CD4-positive, alpha-beta T cell treated with Interleukin-17A for 4 hours (primary cell): ENCODE results near the gene AARS1.
"Not testable (repeated sequence)": the region's sequence is repeated elsewhere in the genome, so short reads cannot be mapped to it uniquely, and the experiment has no call there.

Source experiments
- DNase-seq: peaks from one replicate; pipeline ENCODE4 v3.0.0-alpha.2; 2020; ENCODE audit warnings: mixed read lengths

AARS1 gene

DNA sequence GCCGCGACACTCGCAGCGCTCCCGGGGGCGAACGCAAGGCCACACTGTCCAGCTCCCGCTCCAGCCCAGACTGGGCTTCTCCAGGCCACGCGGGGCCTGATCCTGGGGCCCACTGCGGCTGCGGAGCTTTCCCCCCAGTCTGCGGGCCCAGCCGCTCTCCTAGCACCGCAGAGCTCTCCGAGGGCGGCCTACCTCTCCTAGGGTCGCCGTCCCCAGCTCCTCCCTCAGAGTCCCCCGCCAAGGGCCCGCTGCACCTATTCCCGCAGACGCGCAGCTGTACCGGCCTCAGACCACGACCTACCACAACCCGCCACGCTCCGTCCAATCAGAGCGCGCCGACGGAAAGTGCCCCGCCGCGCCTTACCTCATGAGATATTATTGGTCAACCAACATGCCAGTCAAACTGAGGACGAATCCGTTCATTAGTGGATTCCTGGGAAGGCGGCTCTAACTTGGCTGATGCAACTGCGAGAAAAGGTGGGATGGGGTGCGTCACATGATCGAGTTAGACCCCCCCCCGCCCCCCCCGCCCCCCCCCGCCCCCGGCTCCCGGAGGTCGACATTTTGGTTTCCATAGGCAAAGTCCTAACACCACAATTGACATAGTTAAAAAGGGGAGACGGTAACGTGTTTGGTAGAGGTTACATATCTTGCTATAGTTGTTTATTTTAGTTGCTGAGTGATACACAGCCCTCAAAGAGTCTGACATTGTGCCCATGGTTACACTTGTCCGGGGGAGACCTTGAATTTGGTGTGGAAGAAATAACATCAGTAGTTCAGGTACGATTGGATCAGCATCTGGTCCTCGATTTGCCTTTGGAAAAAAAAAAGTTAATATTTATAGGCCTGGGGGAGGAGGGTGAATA, at the start of gene AARS1:
Gene AARS1 (minus strand): TSS at position 278 of the 866 bp plus-strand sequence. CDS start 6,743 bp downstream, outside the sequence.
- DNase-seq = peak; percentile 93

DNA sequence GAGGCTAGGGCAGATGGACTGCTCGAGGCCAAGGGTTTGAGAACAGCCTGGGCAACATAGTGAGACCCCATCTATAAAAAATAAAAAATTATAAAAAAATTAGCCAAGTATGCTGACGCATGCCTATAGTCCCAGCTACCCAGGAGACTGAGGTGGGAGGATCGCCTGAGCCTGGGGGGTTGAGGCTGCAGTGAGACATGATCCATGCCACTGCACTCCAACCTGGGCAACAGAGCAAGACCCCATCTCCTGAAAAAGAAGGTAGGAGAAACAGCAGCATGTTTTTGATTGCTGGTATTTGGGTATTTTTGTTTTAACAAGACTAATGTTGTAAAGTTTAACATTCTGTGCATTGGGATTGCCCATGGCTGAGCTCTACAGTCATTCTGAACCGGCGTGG, 48.5 kb upstream of the AARS1 start:
- no peak for DNase-seq

DNA sequence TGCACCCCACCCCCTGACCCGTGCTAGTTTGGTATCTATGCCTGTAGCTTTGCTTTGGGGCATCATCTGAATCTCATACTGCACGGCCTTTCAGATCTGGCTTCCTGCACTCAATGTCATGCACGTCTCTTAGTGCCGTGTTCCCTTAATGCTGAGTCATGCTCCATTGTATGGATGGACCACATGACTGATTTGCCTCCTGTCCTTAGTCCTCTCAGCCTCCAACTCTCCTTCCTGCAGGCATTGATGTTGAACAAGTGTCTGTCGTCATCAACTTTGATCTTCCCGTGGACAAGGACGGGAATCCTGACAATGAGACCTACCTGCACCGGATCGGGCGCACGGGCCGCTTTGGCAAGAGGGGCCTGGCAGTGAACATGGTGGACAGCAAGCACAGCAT, 43.4 kb upstream of the AARS1 start:
- DNase-seq = not testable (repeated sequence)

DNA sequence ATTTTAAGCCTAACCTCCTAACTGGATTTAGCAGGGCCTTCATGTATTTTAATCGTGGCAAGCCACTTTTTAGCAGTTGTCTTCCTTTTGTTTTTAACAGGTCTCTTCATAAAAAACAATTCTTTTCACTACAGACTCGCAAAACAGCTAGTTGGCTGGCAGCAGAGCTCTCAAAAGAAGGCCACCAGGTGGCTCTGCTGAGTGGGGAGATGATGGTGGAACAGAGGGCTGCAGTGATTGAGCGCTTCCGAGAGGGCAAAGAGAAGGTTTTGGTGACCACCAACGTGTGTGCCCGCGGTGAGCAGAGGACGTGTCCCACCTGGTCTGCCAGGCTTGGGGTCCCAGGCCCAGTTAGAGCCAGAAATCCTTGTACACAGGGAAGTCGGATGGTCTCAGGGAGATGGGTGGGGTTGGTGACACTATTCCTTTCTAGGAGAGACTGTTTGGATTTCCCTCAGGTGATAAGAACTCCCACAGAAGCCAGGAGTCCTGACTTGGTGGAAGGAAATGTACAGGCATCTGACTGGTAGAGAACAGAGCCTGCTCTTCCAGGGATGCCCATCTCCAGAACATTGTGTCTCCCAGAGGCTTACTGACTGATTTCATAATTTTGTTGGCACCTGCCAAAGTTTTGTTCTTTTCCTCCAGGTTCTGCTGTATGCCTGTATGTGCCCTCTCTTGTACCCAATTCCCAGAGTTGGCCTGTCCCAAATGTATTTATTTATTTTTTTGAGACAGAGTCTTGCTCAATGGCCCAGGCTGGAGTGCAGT, 42.5 kb upstream of the AARS1 start:
- peak; percentile 18 for DNase-seq

DNA sequence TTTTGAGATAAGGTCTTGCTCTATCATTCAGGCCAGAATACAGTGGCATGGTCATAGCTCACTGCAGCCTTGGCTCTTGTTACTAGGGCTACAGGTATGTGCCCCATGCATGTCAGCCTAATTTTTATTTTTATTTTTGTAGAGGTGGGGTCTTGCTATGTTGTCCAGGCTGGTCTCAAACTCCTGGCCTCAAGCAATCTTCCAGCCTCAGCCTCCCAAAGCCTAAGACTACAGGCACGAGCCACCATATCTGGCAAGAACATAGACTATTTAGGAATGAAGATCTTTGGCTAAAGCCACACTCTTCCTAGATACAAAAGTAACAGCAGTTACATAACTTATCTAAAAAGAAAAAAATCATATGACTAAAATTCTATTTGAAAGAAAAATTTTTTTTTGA, 41.8 kb upstream of the AARS1 start:
- DNase-seq = no peak

DNA sequence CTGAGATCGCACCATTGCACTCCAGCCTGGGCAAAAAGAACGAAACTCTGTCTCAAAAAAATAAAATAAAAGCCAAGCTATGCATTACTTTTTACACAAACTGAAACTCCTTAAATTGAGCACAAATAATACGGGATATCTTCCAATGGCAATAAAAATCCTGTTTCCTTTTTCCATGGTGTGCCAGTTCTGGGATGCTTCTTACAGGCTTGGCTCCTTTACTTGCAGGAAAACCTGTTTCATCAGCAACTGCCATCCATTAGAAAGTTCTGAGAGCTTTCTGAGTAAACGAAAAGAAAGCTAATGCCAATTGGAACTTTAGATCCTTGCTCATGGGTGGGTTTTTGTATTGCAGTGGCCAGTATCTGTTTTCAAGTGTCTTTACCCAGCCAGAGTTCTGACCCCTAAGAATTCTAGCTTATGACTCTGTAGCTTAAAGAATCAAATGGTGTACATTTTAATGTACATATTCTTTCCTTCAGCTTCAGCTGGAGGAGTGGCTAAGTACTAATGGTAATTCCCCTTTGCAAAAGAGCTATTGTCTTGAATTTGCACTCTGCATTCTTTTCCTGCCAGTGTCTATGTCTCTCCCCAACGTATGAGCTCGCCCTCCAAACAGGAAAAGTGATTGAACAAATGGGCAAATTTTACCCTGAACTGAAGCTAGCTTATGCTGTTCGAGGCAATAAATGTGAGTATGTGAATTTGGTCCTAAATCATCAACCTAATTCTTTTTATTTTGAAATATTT, 35.9 kb upstream of the AARS1 start:
- no peak for DNase-seq

DNA sequence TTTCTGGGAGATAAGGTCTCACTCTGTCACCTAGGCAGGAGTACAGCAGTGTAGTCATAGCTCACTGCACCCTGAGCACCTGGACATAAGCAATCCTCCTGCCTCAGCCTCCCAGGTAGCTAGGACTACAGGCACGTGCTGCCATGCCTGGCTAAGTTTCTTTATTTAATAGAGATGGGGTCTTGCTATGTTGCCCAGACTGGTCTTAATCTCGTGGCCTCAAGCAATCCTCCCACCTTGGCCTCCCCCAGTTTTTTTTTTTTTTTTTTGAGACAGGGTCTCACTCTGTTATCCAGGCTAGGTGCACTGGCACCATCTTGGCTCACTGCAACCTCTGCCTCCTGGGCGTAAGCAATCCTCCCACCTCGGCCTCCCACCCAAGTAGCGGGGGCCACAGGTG, 30.8 kb upstream of the AARS1 start:
- DNase-seq = no peak

DNA sequence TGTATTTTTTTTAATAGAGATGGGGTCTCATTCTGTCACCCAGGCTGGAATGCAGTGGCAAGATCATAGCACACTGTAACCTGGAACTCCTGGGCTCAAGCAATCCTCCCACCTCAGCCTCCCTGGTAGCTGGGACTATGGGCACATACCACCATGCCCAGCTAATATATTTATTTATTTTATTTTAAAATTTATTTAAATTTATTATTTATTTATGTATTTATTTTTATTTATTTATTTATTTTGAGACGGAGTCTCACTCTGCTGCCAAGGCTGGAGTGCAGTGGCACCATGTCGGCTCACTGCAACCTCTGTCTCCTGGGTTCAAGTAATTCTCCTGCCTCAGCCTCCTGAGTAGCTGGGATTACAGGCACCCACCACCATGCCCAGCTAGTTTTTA, 18.4 kb upstream of the AARS1 start:
- DNase-seq = not testable (repeated sequence)

DNA sequence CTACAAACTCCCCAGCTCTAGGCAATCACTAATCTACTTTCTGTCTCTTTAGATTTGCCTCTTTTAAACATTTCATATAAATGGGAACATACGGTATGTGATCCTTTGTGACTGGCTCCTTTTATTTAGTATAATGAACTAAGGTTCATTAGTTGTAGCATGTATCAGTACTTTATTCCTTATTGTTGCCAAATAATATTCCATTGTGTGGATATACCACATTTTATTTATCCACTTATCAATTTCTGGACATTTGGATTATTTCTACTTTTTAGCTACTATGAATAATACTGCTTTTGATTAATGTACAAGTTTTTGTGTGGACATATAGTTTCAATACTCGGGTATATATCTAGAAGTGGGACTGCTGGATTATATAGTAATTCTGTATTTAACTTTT, 17.6 kb upstream of the AARS1 start:
- no peak for DNase-seq

DNA sequence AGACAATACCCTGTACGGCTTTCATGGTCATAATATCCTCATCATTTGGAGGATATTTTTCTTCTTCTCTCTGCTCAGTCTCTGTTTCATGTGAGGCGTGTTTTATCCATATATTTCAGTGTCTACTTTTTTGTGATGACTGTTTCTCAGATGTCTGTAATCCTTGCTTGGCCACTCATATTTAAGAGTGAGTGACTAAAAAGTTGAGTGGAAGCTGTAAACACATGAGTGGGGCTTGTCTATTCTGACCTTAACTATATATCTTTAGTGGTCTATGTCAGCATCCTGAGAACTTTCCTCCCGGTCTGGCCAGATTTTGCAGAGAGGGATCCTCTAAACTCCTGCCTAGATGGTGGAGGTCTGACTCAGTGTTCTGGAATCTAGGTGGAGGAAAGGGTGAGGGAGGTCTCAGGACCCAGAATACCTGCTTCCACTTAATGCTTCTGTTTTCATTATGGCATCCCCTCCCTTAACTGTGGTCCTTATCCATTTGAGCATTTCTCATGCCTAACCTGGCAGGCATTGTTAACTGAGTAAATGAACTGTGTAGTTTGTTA, 15.7 kb upstream of the AARS1 start:
- no peak for DNase-seq

DNA sequence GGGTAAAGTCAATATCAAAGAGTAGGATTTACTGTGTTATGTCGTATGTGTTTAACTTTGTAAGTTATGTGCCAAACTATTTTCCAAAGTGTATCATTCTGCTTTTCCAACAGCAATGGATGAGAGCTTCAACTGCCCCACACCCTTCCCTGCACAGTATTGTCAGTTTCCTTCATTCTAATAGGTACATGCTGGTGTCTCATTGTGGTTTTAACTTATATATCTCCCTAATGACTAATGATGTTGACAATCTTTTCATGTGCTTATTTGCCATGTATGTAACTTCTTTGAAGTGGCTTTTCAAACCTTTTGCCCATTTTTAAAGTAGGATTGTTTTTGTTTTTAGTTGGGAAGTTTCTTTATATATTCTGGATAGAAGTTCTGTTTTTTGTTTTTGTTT, 13.4 kb upstream of the AARS1 start:
- DNase-seq = no peak

DNA sequence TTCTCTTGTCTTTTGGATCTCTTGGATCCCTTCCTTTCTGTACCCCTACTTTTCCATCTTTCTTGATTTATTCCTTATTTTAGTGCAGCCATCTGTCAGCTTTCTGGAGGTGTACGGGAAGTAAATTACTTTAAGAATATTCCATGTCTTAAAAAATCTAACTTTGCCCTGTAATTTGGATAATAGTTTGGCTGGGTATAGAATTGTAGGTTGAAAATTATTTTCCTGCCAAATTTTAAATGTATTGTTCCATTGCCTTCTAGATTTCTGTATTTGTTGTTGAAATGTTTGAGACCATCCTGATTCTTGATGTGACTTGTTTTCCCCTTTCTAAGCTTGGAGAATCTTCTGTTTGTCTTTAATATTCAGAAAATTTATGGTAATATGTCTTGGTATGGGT, 11.8 kb upstream of the AARS1 start:
- DNase-seq = no peak

DNA sequence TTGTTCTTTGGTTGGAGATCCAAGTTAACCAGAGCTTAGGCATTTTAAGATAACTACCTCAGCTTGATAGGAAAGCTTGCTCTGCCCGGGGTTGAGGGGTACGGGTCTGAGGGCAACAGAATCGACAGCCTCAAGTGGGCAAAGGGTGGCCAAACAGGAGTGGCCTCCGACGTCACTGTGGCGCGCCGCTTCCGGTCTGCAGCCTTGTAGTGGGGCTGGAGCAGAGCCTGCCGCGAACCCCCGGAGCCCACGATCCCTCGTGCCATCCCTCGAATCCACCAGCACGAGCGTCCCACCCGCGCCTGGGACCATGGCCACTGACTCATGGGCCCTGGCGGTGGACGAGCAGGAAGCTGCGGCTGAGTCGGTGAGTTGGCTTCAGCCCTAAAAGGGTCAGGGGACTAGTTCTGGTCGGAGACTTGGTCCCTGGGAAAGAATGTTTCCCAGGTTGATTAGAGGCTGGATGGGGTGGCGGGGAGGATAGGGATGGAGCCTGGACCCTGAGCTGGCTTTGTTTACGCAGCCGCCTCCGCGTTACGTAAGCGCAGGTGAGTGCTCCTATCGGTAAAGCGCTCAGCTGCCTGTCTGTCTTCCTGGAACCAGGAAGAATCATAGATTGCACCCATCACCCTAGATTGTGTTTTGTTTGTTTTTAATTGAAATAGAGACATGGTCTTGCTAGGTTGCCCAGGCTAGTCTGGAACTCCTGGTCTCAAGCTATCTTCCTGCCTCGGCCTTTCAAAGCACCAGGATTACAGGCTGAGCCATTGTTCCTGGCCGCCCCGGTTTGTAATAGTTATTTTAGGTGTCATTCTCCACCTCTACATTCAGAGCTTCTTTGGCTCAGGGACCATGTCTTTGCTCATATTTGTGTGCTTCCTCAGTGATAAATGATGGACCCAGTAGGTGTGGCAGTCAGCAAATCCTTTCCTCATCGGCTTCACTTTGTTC, 10.0 kb upstream of the AARS1 start, which contains the start of gene DDX19B:
Gene DDX19B (plus strand): TSS at position 199 of the 951 bp plus-strand sequence. CDS start 112 bp downstream, at position 311.
- DNase-seq = peak; percentile 73

DNA sequence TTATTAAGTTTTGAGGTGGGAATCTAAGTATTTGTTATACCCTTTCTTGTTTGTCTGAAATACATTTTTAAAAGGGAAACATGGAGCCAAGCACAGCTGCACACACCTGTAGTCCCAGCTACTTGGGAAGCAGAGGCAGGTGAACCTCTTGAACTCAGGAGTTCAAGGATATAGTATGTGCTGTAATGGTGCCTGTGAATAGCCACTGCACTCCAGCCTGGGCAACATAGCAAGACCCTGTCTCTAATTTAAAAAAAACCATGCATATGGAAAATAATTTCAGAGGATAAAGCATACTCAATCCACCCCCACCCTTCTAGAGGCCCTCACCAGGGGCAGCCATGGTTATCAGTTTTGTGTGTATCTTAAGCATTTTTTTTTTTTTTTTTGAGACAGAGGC, 6.3 kb upstream of the AARS1 start:
- no peak for DNase-seq

DNA sequence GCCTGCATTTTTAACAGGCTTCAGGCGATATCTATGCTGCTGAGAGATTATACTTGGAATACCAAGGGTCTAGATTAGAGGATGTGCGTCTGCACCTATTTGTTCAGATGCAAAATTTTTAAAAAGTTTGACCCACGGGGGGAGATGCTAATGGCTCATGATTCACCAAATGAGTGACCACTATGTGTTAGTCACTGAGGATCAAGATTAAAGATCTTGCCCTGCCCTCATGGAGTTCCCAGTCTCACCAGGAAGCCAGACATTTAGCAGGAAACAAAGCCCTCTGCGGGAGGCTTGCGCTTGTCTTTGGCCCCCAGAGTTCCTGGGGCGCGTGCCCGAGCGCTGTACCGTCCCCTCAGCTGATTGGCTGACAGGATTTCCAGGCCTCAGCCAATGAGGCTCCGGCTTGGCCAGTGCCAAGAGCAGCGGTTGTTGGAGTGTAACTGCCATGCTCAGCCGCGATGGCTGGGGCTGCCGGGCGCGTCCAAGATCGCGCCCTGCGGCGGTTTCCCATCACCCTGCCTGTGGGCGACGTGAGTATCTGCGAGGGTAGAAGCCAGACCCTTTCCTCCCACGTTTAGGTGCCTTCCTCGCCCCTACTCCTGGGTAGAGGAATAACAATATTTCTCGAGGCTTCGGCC, 5.2 kb upstream of the AARS1 start:
- no peak for DNase-seq

DNA sequence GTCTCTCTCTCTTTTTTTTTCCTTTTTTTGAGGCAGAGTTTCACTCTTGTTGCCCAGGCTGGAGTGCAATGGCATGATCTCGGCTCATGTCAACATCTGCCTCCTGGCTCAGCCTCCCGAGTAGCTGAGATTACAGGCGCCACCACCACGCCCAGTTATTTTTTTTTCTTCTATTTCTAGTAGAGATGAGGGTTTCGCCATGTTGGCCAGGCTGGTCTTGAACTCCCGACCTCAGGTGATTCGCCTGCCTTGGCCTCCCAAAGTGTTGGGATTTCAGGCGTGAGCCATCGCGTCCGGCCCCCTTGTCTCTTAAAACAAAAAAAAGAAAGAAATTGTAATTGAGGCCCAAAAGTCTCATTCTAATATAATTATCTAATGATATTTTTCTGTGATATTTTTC, 2.8 kb upstream of the AARS1 start:
- not testable (repeated sequence) for DNase-seq

DNA sequence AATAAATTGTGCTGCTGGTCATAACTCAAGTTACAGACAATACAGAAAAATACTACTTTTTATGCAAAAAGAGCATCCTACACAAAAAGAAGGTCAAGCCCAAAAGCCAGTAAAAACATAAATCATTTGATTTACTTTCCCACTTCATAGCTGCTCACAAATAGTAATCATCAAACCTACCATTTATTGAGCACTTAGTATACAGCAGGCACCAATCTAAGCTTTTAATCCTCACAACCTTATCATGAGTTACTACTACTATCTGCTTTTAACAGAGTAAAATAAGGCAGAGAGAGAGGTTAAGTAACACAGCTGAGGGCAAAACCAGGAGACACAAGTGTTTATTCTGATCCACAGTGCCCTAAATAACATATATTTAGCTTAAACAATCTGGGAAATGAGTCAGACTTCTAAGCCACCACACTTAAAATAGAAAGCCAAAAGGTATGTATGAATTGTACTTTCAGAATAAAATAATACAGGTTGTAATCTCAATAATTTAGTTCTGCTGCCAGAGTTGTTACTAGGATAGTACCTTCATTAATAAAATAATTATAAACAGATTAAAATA, 1.7 kb upstream of the AARS1 start:
- no peak for DNase-seq

DNA sequence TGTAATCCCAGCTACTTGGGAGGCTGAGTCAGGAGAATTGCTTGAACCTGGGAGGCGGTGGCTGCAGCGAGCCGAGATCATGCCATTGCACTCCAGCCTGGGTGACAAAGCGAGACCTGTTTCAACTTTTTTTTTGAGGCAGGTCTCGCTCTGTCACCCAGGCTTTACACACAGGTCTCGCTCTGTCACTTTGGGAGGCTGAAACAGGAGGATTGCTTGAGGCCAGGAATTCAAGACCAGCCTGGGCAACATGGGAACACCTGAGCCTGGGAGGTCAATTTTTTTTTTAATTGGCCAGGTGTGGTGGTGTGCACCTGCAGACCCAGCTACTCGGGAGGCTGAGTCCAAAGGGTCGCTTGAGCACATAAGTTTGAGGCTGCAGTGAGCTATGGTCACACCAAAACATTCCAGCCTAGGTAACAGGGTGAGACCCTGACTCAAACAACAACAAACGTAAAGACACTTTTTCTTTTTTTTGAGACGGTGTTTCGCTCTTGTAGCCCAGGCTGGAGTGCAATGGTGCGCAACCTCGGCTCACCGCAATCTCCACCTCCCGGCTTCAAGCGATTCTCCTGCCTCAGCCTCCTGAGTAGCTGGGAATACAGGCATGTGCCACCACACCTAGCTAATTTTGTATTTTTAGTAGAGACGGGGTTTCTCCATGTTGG, 1.9 kb downstream of the AARS1 start:
- DNase-seq = not testable (repeated sequence)

DNA sequence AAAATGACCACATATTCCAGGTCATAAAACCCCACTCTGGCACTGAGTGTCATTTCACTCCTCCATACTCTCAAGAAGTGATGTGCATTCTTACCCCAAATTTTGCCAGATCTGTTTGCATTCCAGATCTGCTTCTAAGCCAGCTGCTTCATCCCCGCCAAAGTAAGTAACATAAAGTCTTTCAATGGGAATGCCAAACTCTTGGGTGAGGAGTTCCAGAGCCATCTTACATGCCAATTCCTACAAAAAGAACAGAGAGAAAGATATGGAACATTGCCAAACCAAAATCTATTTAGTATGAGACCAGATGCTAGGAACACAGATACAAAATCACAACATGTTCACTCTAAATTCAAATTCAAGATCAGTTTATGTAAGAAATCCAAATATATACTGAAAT, 12.9 kb downstream of the AARS1 start:
- no peak for DNase-seq

DNA sequence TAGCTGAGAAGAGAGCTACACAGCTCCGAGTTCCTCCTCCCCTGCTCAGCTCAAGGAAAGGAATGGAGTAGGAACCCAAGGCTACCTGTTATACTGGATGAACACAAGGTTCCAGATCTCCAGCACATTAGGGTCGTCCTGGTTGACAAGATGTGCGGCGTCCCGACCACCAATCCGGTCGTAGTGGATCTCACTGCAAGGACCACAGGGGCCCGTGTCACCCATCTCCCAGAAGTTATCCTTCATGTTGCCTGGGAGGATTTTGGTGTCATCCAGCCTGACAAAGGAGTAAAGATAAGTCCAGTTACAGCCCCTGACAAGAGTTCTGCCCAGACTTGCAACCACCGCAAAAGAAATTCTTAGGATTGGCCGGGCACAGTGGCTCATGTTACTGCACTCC, 17.6 kb downstream of the AARS1 start:
- no peak for DNase-seq
